B cell (primary cell): ENCODE results near the gene CAV1. TPM values are rescaled to one million over a fixed set of nuclear protein-coding genes. Genes with fewer than 3 reads are reported as not detected.

Experiments used
- ATAC-seq: fragments of 200-7000 bp; cut with Tn5 transposase; one replicate; pipeline ENCODE4 v1.10.0; 2021; ENCODE audit warnings: low read depth, mild to moderate bottlenecking, moderate number of reproducible peaks, moderate library complexity
- CTCF ChIA-PET: fragments of 350-600 bp; sonication (Branson Sonifier 250); formaldehyde crosslinking; loops from one replicate; lab custom pipeline; 2021; ENCODE audit warnings: antibody characterized with exemption, inconsistent platforms; lab: Charles Lee
- POLR2A ChIA-PET: fragments of 350-600 bp; sonication (Branson Sonifier 250); formaldehyde crosslinking; loops from one replicate; lab custom pipeline; 2021; ENCODE audit warnings: antibody characterized with exemption; lab: Charles Lee
- DNase-seq: peaks from one replicate; pipeline ENCODE4 v3.0.0; 2013
- H2AFZ ChIP-seq: 2 replicates; pipeline ENCODE4 v1.6.1; 2012; ENCODE audit warnings: mild to moderate bottlenecking, low read depth, low read length; ENCODE audit not compliant: insufficient read depth, poor library complexity, severe bottlenecking
- H3K27ac ChIP-seq, 2 donors: 1 replicate in 1 of 2; 2 replicates in 1 of 2; pipeline ENCODE4 v1.5.1; 2012 to 2013; ENCODE audit warnings: low read length in 2 of 2, mild to moderate bottlenecking in 2 of 2, moderate library complexity in 1 of 2
- H3K27me3 ChIP-seq, 4 experiments: fragments of 200-600 bp in 1 of 4; sonication (generic) in 1 of 4; replicated peaks in 1 of 4; 1 replicate in 2 of 4; 2 replicates in 2 of 4; pipeline versions ENCODE4 v1.6.1 to v1.7.0; 2013 to 2016; ENCODE audit warnings: low read length in 3 of 4, mild to moderate bottlenecking in 2 of 4, mixed read lengths in 1 of 4, moderate library complexity in 1 of 4; ENCODE audit not compliant: insufficient read depth in 4 of 4, control insufficient read depth in 3 of 4; ENCODE audit errors: control extremely low read depth in 1 of 4
- H3K36me3 ChIP-seq, 2 experiments: replicated peaks in 1 of 2; 1 replicate in 1 of 2; 2 replicates in 1 of 2; pipeline versions ENCODE4 v1.6.1 to v1.7.1; 2013; ENCODE audit warnings: low read length in 1 of 2; ENCODE audit not compliant: insufficient read depth in 2 of 2, control insufficient read depth in 1 of 2; ENCODE audit errors: control extremely low read depth in 1 of 2, extremely low read depth in 1 of 2
- H3K4me1 ChIP-seq, 2 donors: fragments of 200-600 bp in 1 of 2; sonication (generic) in 1 of 2; 1 replicate in 1 of 2; 2 replicates in 1 of 2; pipeline versions ENCODE4 v1.5.1 to v1.6.1; 2013 to 2017; ENCODE audit warnings: low read length in 2 of 2; ENCODE audit not compliant: control insufficient read depth in 2 of 2, insufficient read depth in 2 of 2
- H3K4me2 ChIP-seq: replicated peaks from 2 replicates; pipeline ENCODE3; 2012; ENCODE audit warnings: mild to moderate bottlenecking, low read depth, low read length; ENCODE audit not compliant: poor library complexity, severe bottlenecking
- H3K4me3 ChIP-seq, 5 experiments: fragments of 200-600 bp in 1 of 5; sonication (generic) in 1 of 5; 1 replicate in 3 of 5; 2 replicates in 2 of 5; pipeline versions ENCODE4 v1.5.1 to v1.7.0; 2011 to 2016; ENCODE audit warnings: low read length in 4 of 5, mild to moderate bottlenecking in 4 of 5, low read depth in 2 of 5, control low read depth in 1 of 5, moderate library complexity in 1 of 5; ENCODE audit not compliant: insufficient read depth in 1 of 5; ENCODE audit errors: control extremely low read depth in 1 of 5, extremely low read depth in 1 of 5
- H3K79me2 ChIP-seq: fragments of 200-600 bp; sonication (generic); one replicate; pipeline ENCODE4 v1.6.0; 2016; ENCODE audit warnings: low read length; ENCODE audit not compliant: control insufficient read depth, insufficient read depth
- H3K9ac ChIP-seq: fragments of 200-600 bp; sonication (generic); 2 replicates; pipeline ENCODE4 v1.6.1; 2017; ENCODE audit warnings: mild to moderate bottlenecking, low read length, moderate library complexity
- H3K9me3 ChIP-seq, 3 donors: one replicate each; pipeline versions ENCODE4 v1.6.1 to v1.7.1; 2013; ENCODE audit warnings: low read length in 2 of 3; ENCODE audit not compliant: control insufficient read depth in 2 of 3, insufficient read depth in 1 of 3; ENCODE audit errors: control extremely low read depth in 1 of 3
- H4K20me1 ChIP-seq: 2 replicates; pipeline ENCODE4 v1.6.0; 2012; ENCODE audit warnings: mild to moderate bottlenecking, low read length; ENCODE audit not compliant: insufficient read depth, control insufficient read depth, poor library complexity, severe bottlenecking
- H3K27ac Mint-ChIP-seq: one replicate; pipeline ENCODE4 v1.8.0; 2021; ENCODE audit warnings: mixed read lengths
- H3K27me3 Mint-ChIP-seq: one replicate; pipeline ENCODE4 v1.8.0; 2021; ENCODE audit warnings: mixed read lengths
- H3K4me1 Mint-ChIP-seq: one replicate; pipeline ENCODE4 v1.8.0; 2021; ENCODE audit warnings: mixed read lengths
- H3K4me3 Mint-ChIP-seq: one replicate; pipeline ENCODE4 v1.8.0; 2021; ENCODE audit warnings: mixed read lengths
- H3K9me3 Mint-ChIP-seq: one replicate; pipeline ENCODE4 v1.8.0; 2022; ENCODE audit warnings: mixed read lengths; ENCODE audit not compliant: insufficient read depth
- EZH2 ChIP-seq: IDR thresholded peaks from 2 replicates; pipeline ENCODE4 v1.6.1; 2012; ENCODE audit warnings: borderline replicate concordance, low read depth, mild to moderate bottlenecking, moderate library complexity, low read length; ENCODE audit not compliant: insufficient read depth, poor library complexity, severe bottlenecking
- WGBS: methylation state at CpG from one replicate; pipeline ENCODE4 v1.1.5; 2013; ENCODE audit warnings: missing lambda C conversion rate; ENCODE audit not compliant: insufficient coverage; 5-methylcytosine and 5-hydroxymethylcytosine counted together
- intact Hi-C: fragments of 100-400 bp; cut with micrococcal nuclease; formaldehyde crosslinking; loops from one replicate; pipeline ENCODE4 v1.10.0; 2022
- polyA plus RNA-seq: library from polyadenylated mRNA; depleted of rRNA; stranded (reverse); fragments of >200 nt; gene quantifications from 2 replicates; pipeline ENCODE4 v1.2.3, GENCODE V29; 2012
- total RNA-seq, 2 donors: library from RNA; stranded (reverse); fragments of 120-200 nt in 1 of 2; gene quantifications; 1 replicate in 1 of 2; 2 replicates in 1 of 2; pipeline versions ENCODE4 v1.2.3 to v1.2.4, GENCODE V29; 2013 to 2022
- TF ChIP-seq, protein P1 (sequence below): fragments of 200-600 bp; IDR thresholded peaks from one replicate; pipeline ENCODE4 v1.8.0; 2022; ENCODE audit warnings: antibody characterized with exemption, mild to moderate bottlenecking

Gene CAV1
- total and polyA plus RNA-seq, 2 donors (not counting 1 experiment from before 2014, with no cell fraction given): 0.95 to 1.9 TPM

DNA sequence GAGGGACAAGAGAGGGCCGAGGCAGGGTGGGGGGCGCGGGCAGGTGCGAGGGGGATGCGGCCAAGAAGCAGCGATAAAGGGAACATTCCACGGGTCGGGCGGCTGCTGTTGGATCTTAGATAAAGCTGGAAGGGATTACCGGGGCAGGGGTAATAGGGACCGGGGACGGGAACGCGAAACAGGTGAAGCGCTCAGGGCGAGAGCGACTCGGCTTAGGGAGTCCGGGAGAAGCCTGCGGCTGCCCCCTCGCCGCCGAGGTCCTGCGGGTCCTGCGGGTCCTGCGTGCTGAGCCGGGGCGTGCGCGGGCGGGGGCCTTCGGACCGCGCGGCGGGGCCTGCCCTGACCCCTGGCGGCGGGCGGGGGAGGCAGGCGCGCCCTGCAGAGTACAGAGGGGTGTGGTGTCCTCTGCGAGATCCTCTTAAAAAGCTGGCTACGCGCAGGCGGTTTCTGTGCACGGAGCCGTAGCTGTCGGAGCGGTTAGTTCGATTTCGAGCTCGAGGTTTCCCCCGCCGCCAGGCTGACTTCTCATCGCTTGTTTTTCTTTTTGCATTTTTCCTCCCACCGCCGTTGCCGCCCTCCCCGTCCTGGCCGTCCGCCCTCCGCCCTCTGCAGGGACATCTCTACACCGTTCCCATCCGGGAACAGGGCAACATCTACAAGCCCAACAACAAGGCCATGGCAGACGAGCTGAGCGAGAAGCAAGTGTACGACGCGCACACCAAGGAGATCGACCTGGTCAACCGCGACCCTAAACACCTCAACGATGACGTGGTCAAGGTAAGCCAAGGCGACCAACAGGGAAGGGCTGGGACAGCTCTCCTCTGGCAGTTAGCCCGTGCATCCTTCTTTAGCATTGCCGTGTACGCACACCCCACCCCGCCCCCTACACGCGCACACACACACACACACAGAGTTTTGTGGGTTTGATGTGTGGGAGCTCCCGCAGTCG is 1.4 kb downstream of the CAV1 start:
- CTCF ChIA-PET: interaction anchor here (0.6 to 3.8 kb wide), 38 partner anchors 9 to 388 kb away, joined by 3 to 48 read pairs (median 5); no protein-coding TSS in a partner anchor

More for the DNA sequence above, 1.4 kb downstream of the CAV1 start:
- H3K9me3 ChIP-seq: no peaks in the 10 kb centered on the region
- H2AFZ ChIP-seq: peak overlapping the region; percentile 86
- H4K20me1 ChIP-seq: no peaks in the 10 kb centered on the region
- peak overlapping the region; percentile 96 for H3K4me3 Mint-ChIP-seq
- no peaks in the 10 kb centered on the region for H3K36me3 ChIP-seq
- no peak overlapping the region for H3K27ac ChIP-seq
- POLR2A ChIA-PET: no interaction called here
- intact Hi-C loops: loop anchor here (1.0 to 10.0 kb wide), 8 partner anchors 15 to 429 kb away; partner anchors contain the start of gene ST7
- H3K79me2 ChIP-seq: no peaks in the 10 kb centered on the region
- H3K27me3 ChIP-seq: peaks cover 0 to 42% (median 28%) of the 10 kb centered on the region in 4 experiments
- H3K27me3 Mint-ChIP-seq: peaks cover 46% of the 10 kb centered on the region
- DNase-seq: peak; percentile 83
- WGBS: 1% methylated on average over 74 of the region's 83 CpGs
- peaks cover 12 to 27% of the 10 kb centered on the region in 2 donors for H3K4me1 ChIP-seq
- TF ChIP-seq, protein P1, sequence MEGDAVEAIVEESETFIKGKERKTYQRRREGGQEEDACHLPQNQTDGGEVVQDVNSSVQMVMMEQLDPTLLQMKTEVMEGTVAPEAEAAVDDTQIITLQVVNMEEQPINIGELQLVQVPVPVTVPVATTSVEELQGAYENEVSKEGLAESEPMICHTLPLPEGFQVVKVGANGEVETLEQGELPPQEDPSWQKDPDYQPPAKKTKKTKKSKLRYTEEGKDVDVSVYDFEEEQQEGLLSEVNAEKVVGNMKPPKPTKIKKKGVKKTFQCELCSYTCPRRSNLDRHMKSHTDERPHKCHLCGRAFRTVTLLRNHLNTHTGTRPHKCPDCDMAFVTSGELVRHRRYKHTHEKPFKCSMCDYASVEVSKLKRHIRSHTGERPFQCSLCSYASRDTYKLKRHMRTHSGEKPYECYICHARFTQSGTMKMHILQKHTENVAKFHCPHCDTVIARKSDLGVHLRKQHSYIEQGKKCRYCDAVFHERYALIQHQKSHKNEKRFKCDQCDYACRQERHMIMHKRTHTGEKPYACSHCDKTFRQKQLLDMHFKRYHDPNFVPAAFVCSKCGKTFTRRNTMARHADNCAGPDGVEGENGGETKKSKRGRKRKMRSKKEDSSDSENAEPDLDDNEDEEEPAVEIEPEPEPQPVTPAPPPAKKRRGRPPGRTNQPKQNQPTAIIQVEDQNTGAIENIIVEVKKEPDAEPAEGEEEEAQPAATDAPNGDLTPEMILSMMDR: peak; percentile 87
- no peak for TF ChIP-seq EZH2
- peak overlapping the region; percentile 97 for H3K4me2 ChIP-seq
- peaks cover 26% of the 10 kb centered on the region for H3K4me1 Mint-ChIP-seq
- ATAC-seq: peak; percentile 92
- peak overlapping the region; percentile 3 to 84 (median 73) for H3K4me3 ChIP-seq
- peak overlapping the region; percentile 65 for H3K27ac Mint-ChIP-seq
- peak overlapping the region; percentile 72 for H3K9ac ChIP-seq
- no peaks in the 10 kb centered on the region for H3K9me3 Mint-ChIP-seq
